Stimulated activated CD4-positive, alpha-beta T cell treated with anti-CD3 and anti-CD28 coated beads, Interleukin-12 subunit alpha, Interleukin-12 subunit beta, amount 100 ng/mL, for 4 hours (primary cell): ENCODE data around the gene CADPS.

ENCODE experiments used
- DNase-seq: peaks from one replicate; pipeline ENCODE4 v3.0.0-alpha.2; 2020

CADPS gene

GRCh38 chr3:62874711-62875557 lies at the start of gene CADPS:
Gene CADPS, minus strand, starts transcription at chr3:62875416. Its CDS starts 387 bp downstream, at chr3:62875029.
- DNase-seq = no peak

- no peak for DNase-seq
These were observed 47.9 kb upstream of the CADPS start for GRCh38 chr3:62923066-62923465.

- no peak for DNase-seq
These were observed 47.1 kb upstream of the CADPS start for GRCh38 chr3:62922326-62922725.

- no peak for DNase-seq
These were observed 45.2 kb upstream of the CADPS start for GRCh38 chr3:62920466-62920784.

GRCh38 chr3:62919784-62920465 lies 44.7 kb upstream of the CADPS start:
- no peak for DNase-seq

- DNase-seq = no peak
These were observed 43.6 kb upstream of the CADPS start for GRCh38 chr3:62918777-62919176.

GRCh38 chr3:62918131-62918530 lies 42.9 kb upstream of the CADPS start:
- DNase-seq = no peak

- no peak for DNase-seq
These were observed 36.3 kb upstream of the CADPS start for GRCh38 chr3:62911526-62911925.

- DNase-seq = no peak
These were observed 30.1 kb upstream of the CADPS start for GRCh38 chr3:62905331-62905730.

- DNase-seq = no peak
These were observed 23.6 kb upstream of the CADPS start for GRCh38 chr3:62898530-62899496.

GRCh38 chr3:62895901-62896300 lies 20.7 kb upstream of the CADPS start:
- no peak for DNase-seq

GRCh38 chr3:62892951-62893350 lies 17.7 kb upstream of the CADPS start:
- DNase-seq = no peak

- DNase-seq = no peak
These were observed 16.8 kb upstream of the CADPS start for GRCh38 chr3:62892045-62892444.

GRCh38 chr3:62888778-62889177 lies 13.6 kb upstream of the CADPS start:
- DNase-seq = no peak

GRCh38 chr3:62888180-62888579 lies 13.0 kb upstream of the CADPS start:
- DNase-seq = no peak

GRCh38 chr3:62885136-62885535 lies 9.9 kb upstream of the CADPS start:
- no peak for DNase-seq

- DNase-seq = no peak
These were observed 9.1 kb upstream of the CADPS start for GRCh38 chr3:62884096-62884870.

GRCh38 chr3:62882676-62883200 lies 7.5 kb upstream of the CADPS start:
- no peak for DNase-seq

GRCh38 chr3:62876064-62876463 lies 848 bp upstream of the CADPS start:
- no peak for DNase-seq

GRCh38 chr3:62875558-62876002 lies 364 bp upstream of the CADPS start:
- no peak for DNase-seq

- DNase-seq = no peak
These were observed 1.2 kb downstream of the CADPS start for GRCh38 chr3:62873761-62874710.
